Measurements from ENCODE around the gene SPOCK1. TPM values are rescaled to one million over a fixed set of nuclear protein-coding genes. Genes with fewer than 3 reads are reported as not detected.

SPOCK1 gene
- total and polyA plus RNA-seq, 4 donors: 0.07 to 0.18 (median 0.17) TPM; not detected in 1

DNA sequence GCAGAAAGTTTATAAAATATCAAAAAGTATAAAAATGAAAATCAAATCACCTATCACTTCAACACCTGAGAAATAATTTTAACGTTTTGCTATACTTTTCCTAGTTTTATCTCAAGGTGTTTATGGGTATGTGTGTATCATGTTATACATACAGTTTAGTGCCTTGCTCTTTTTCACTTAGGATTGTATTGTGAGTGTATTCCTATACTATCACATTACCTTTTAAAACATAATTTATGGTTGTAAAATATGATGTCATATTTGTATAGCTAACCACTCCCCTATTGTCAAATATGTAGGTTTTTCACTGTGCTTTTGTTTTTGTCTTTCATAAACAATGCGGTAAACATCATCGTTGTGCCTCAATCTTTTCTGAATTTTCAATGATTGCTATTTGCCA is 479.9 kb downstream of the SPOCK1 start:
- no peak for DNase-seq (ENCODE audit: low spot score)
- H3K9me3 ChIP-seq (ENCODE audit: control insufficient read depth in 4 of 4, low read length in 3 of 4): no peaks in the 10 kb centered on the region
- no peak overlapping the region for H3K27ac ChIP-seq (ENCODE audit: low read depth in 1 of 2, low read length in 2 of 2)
- WGBS: 67% methylated on average over 3 of the region's 3 CpGs
- no peak overlapping the region for H3K9ac ChIP-seq (ENCODE audit: low read depth in 1 of 2, low read length in 2 of 2)
- no peak overlapping the region for H3K4me3 ChIP-seq (ENCODE audit: low read depth in 1 of 3, low read length in 3 of 3)
- H3K27me3 ChIP-seq (ENCODE audit: control insufficient read depth in 4 of 4, insufficient read depth in 4 of 4, low read length in 3 of 4): peaks cover 0 to 2% (median 0%) of the 10 kb centered on the region in 4 donors
- TF ChIP-seq YY1 (IDR thresholded peaks at IDR 0.05): no peak
- TF ChIP-seq GABPA (IDR thresholded peaks at IDR 0.05 in 1 of 2, conservative IDR thresholded peaks at IDR 0.05 in 1 of 2): no peak
- no peak for TF ChIP-seq HNF4A (conservative IDR thresholded peaks at IDR 0.05)
- TF ChIP-seq TAF1 (conservative IDR thresholded peaks at IDR 0.05): no peak
- TF ChIP-seq, protein P1, sequence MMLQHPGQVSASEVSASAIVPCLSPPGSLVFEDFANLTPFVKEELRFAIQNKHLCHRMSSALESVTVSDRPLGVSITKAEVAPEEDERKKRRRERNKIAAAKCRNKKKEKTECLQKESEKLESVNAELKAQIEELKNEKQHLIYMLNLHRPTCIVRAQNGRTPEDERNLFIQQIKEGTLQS (IDR thresholded peaks at IDR 0.05): no peak
- no peaks in the 10 kb centered on the region for H3K4me1 ChIP-seq (ENCODE audit: control insufficient read depth in 4 of 4, insufficient read depth in 4 of 4, low read length in 3 of 4)
- no peaks in the 10 kb centered on the region for H3K36me3 ChIP-seq (ENCODE audit: control insufficient read depth in 4 of 4, insufficient read depth in 3 of 4, low read depth in 1 of 4, low read length in 3 of 4)

GRCh38 chr5:137016783-137017324 is 482.3 kb downstream of the SPOCK1 start:
- H3K4me3 ChIP-seq (ENCODE audit: low read depth in 1 of 3, low read length in 3 of 3): no peak overlapping the region
- H3K4me1 ChIP-seq (ENCODE audit: control insufficient read depth in 4 of 4, insufficient read depth in 4 of 4, low read length in 3 of 4): no peaks in the 10 kb centered on the region
- no peak overlapping the region for H3K27ac ChIP-seq (ENCODE audit: low read depth in 1 of 2, low read length in 2 of 2)
- H3K9ac ChIP-seq (ENCODE audit: low read depth in 1 of 2, low read length in 2 of 2): no peak overlapping the region
- no peak for DNase-seq (ENCODE audit: low spot score)
- H3K27me3 ChIP-seq (ENCODE audit: control insufficient read depth in 4 of 4, insufficient read depth in 4 of 4, low read length in 3 of 4): peaks cover 0 to 2% (median 0%) of the 10 kb centered on the region in 4 donors
- no peaks in the 10 kb centered on the region for H3K9me3 ChIP-seq (ENCODE audit: control insufficient read depth in 4 of 4, low read length in 3 of 4)
- TF ChIP-seq NR2F2 (IDR thresholded peaks at IDR 0.05): no peak
- TF ChIP-seq YY1 (IDR thresholded peaks at IDR 0.05): no peak
- no peak for TF ChIP-seq JUND (IDR thresholded peaks at IDR 0.05)
- TF ChIP-seq, protein P1 (IDR thresholded peaks at IDR 0.05): no peak
- TF ChIP-seq GABPA (IDR thresholded peaks at IDR 0.05 in 1 of 2, conservative IDR thresholded peaks at IDR 0.05 in 1 of 2): no peak
- TF ChIP-seq RAD21 (IDR thresholded peaks at IDR 0.05): no peak
- no peak for TF ChIP-seq HNF4A (conservative IDR thresholded peaks at IDR 0.05)
- TF ChIP-seq, protein P2, sequence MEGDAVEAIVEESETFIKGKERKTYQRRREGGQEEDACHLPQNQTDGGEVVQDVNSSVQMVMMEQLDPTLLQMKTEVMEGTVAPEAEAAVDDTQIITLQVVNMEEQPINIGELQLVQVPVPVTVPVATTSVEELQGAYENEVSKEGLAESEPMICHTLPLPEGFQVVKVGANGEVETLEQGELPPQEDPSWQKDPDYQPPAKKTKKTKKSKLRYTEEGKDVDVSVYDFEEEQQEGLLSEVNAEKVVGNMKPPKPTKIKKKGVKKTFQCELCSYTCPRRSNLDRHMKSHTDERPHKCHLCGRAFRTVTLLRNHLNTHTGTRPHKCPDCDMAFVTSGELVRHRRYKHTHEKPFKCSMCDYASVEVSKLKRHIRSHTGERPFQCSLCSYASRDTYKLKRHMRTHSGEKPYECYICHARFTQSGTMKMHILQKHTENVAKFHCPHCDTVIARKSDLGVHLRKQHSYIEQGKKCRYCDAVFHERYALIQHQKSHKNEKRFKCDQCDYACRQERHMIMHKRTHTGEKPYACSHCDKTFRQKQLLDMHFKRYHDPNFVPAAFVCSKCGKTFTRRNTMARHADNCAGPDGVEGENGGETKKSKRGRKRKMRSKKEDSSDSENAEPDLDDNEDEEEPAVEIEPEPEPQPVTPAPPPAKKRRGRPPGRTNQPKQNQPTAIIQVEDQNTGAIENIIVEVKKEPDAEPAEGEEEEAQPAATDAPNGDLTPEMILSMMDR (IDR thresholded peaks at IDR 0.05; ENCODE audit: low read depth, low read length, missing input control): no peak
- no peak for TF ChIP-seq HNF4G (IDR thresholded peaks at IDR 0.05)
- no peak for TF ChIP-seq ZBTB33 (IDR thresholded peaks at IDR 0.05)
- TF ChIP-seq SP1 (IDR thresholded peaks at IDR 0.05): no peak
- H3K36me3 ChIP-seq (ENCODE audit: control insufficient read depth in 4 of 4, insufficient read depth in 3 of 4, low read depth in 1 of 4, low read length in 3 of 4): no peaks in the 10 kb centered on the region
- WGBS: 29% methylated on average over 5 of the region's 5 CpGs

DNA sequence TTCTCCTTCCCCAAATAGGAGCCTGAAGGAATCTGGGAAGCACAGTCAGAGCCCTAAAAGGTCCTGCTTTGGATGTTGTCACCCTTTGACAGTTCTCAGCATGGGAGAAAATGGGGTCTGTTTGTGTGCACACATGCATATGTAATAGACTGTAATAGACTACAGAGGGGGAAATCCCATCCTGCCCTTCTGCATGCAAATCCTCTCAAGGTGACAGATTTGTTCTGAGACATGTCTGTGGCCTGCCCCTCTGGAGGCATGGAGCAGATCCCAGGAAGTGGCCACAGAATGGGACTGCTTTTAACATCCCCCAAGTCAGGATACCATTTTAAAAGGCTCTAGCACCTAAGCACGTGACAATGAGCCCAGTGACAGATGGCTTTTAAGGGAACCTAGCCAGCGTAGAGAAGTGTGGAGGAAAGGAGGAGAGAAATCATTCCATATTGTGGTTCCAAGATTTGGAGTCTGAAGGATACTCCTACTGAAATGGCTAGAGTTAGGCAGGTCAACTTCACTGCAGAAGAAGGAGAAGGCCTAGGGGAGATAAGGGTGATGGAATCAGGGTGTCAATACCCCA is 483.5 kb downstream of the SPOCK1 start:
- WGBS: 55% methylated on average over 2 of the region's 2 CpGs
- Histone ChIP-seq H3K27me3 (ENCODE audit: control insufficient read depth in 4 of 4, insufficient read depth in 4 of 4, low read length in 3 of 4) (peaks cover 0 to 4% (median under 1%) of the 10 kb centered on the region in 4 donors), H3K36me3 (ENCODE audit: control insufficient read depth in 4 of 4, insufficient read depth in 3 of 4, low read depth in 1 of 4, low read length in 3 of 4) (no peaks in the 10 kb centered on the region), H3K4me3 (ENCODE audit: low read depth in 1 of 3, low read length in 3 of 3) (no peak overlapping the region), H3K9me3 (ENCODE audit: control insufficient read depth in 4 of 4, low read length in 3 of 4) (peaks cover 0 to 2% (median 0%) of the 10 kb centered on the region in 4 donors), H3K9ac (ENCODE audit: low read depth in 1 of 2, low read length in 2 of 2) (no peak overlapping the region), H3K4me1 (ENCODE audit: control insufficient read depth in 4 of 4, insufficient read depth in 4 of 4, low read length in 3 of 4) (no peaks in the 10 kb centered on the region), H3K27ac (ENCODE audit: low read depth in 1 of 2, low read length in 2 of 2) (no peak overlapping the region)
- no peak for DNase-seq (ENCODE audit: low spot score)
- TF ChIP-seq, protein P2 (IDR thresholded peaks at IDR 0.05; ENCODE audit: low read depth, low read length, missing input control): no peak
- TF ChIP-seq FOXA2 (IDR thresholded peaks at IDR 0.05): no peak
- TF ChIP-seq NR2F2 (IDR thresholded peaks at IDR 0.05): no peak
- no peak for TF ChIP-seq EGR1 (IDR thresholded peaks at IDR 0.05; ENCODE audit: low read depth in 2 of 2)
- TF ChIP-seq FOXA1 (IDR thresholded peaks at IDR 0.05): no peak
- TF ChIP-seq GABPA (IDR thresholded peaks at IDR 0.05 in 1 of 2, conservative IDR thresholded peaks at IDR 0.05 in 1 of 2): no peak
- TF ChIP-seq, protein P1 (IDR thresholded peaks at IDR 0.05): no peak
- TF ChIP-seq, protein P3, sequence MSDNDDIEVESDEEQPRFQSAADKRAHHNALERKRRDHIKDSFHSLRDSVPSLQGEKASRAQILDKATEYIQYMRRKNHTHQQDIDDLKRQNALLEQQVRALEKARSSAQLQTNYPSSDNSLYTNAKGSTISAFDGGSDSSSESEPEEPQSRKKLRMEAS (IDR thresholded peaks at IDR 0.05): no peak
- no peak for TF ChIP-seq HNF4A (conservative IDR thresholded peaks at IDR 0.05)
- TF ChIP-seq SP1 (IDR thresholded peaks at IDR 0.05): no peak
